Lower leg skin (tissue), 3 donors: Measurements from ENCODE around the gene MAP1B.

Experiments
- POLR2A ChIP-seq, 2 donors: fragments of 450-650 bp; IDR thresholded peaks; one replicate each; pipeline ENCODE4 v1.6.1; 2016 to 2017; ENCODE audit warnings: antibody characterized with exemption in 2 of 2, mild to moderate bottlenecking in 1 of 2, moderate library complexity in 1 of 2
- TF ChIP-seq, protein P1 (sequence below), 3 donors: fragments of 450-650 bp; IDR thresholded peaks; one replicate each; pipeline ENCODE4 v1.5.1; 2016; ENCODE audit warnings: antibody characterized with exemption in 3 of 3, mild to moderate bottlenecking in 3 of 3, moderate library complexity in 2 of 3

DNA sequence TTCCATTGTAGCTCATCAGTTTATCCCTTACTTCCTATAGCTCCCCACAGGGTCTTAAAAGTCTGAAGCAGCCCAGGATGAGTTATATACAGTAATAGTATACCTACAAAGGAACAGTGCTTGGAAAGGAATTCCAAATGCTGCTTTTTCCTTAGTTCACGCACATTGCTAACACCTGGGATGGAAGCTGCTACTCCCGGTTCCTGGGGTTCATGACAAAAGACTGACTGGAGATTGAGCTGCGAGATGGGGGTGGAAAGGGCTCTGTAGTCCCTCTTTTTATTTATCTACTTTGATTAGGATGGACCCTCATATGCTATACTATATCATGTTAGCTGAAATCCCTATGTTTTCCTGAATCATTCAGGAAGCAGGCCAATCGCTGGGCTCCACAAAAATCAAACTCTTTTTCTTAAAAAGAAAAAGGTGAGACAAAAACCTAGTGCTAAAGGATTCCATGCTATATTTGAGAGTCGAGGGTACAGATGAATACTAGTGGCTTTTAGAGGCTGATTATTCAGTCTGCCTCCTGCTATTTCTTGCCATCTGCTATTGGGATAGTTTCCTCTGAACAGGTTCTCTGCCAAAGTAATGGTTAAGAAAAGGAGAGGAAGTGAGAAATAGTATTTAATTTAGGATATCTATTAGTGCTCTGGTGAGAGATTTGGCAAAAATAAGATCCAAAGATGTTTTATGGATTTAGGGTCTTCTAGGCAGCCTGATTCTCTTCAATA, 131.6 kb downstream of the MAP1B start:
- TF ChIP-seq, protein P1, sequence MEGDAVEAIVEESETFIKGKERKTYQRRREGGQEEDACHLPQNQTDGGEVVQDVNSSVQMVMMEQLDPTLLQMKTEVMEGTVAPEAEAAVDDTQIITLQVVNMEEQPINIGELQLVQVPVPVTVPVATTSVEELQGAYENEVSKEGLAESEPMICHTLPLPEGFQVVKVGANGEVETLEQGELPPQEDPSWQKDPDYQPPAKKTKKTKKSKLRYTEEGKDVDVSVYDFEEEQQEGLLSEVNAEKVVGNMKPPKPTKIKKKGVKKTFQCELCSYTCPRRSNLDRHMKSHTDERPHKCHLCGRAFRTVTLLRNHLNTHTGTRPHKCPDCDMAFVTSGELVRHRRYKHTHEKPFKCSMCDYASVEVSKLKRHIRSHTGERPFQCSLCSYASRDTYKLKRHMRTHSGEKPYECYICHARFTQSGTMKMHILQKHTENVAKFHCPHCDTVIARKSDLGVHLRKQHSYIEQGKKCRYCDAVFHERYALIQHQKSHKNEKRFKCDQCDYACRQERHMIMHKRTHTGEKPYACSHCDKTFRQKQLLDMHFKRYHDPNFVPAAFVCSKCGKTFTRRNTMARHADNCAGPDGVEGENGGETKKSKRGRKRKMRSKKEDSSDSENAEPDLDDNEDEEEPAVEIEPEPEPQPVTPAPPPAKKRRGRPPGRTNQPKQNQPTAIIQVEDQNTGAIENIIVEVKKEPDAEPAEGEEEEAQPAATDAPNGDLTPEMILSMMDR (IDR thresholded peaks at IDR 0.05) = no peak
- no peak for TF ChIP-seq POLR2A (IDR thresholded peaks at IDR 0.05)
